Progenitor cell of endocrine pancreas (in vitro differentiated cells): ENCODE measurements around the gene ADGRD2. TPM values are rescaled to one million over a fixed set of nuclear protein-coding genes. Genes with fewer than 3 reads are reported as not detected.

Source experiments
- DNase-seq: peaks from one replicate; pipeline ENCODE4 v3.0.0; 2021; ENCODE audit warnings: low spot score; ENCODE audit not compliant: unreplicated experiment
- H3K27ac Mint-ChIP-seq: 2 replicates; pipeline ENCODE4 v1.8.0; 2021; ENCODE audit warnings: mild to moderate bottlenecking, moderate library complexity, mixed read lengths
- H3K27me3 Mint-ChIP-seq: 2 replicates; pipeline ENCODE4 v1.8.0; 2021; ENCODE audit warnings: mixed read lengths
- H3K36me3 Mint-ChIP-seq: 2 replicates; pipeline ENCODE4 v1.8.0; 2022; ENCODE audit warnings: mixed read lengths; ENCODE audit not compliant: insufficient read depth
- H3K4me1 Mint-ChIP-seq: 2 replicates; pipeline ENCODE4 v1.8.0; 2021; ENCODE audit warnings: low read depth, mixed read lengths
- H3K4me3 Mint-ChIP-seq: 2 replicates; pipeline ENCODE4 v1.8.0; 2021; ENCODE audit warnings: low read depth, mild to moderate bottlenecking, moderate library complexity, mixed read lengths
- H3K9me3 Mint-ChIP-seq: 2 replicates; pipeline ENCODE4 v1.8.0; 2021; ENCODE audit warnings: low read depth, mixed read lengths
- total RNA-seq: library from RNA; stranded (reverse); gene quantifications from 2 replicates; pipeline ENCODE4 v1.2.1, GENCODE V29; 2021
- TF ChIP-seq, protein P1 (sequence below): fragments of 200-600 bp; sonication (generic); IDR thresholded peaks from one replicate; pipeline ENCODE4 v1.5.0; 2021; ENCODE audit warnings: antibody characterized with exemption, mild to moderate bottlenecking; ENCODE audit not compliant: unreplicated experiment

The ADGRD2 gene
- total RNA-seq, 1 donor from 2014 or later, result not detected

DNA sequence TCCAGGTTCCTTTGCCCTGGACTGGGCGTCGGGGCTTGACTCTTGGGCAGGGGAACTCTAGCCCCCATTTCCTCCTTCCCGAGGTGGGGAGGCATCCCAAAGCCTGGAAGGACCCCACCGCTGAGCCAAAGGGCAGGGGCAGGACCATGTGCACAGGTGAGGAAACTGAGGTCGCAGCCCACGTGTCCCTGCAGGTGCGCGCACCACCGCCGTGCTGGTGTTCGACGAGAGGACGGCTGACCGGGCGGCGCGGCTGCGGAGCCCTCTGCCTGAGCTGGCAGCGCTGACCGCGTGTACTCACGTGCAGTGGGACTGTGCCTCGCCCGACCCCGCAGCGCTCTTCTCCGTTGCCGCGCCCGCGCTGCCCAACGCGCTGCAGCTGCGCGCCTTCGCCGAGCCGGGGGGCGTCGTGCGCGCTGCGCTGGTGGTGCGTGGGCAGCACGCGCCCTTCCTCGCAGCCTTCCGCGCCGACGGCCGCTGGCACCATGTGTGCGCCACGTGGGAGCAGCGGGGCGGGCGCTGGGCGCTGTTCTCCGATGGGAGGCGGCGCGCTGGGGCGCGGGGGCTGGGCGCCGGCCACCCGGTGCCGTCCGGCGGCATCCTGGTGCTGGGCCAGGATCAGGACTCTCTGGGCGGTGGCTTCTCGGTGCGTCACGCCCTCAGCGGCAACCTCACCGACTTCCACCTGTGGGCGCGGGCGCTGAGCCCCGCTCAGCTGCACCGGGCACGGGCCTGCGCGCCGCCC, 2.8 kb downstream of the ADGRD2 start:
- H3K36me3 Mint-ChIP-seq, result no peaks in the 10 kb centered on the region
- no peak for DNase-seq
- TF ChIP-seq, protein P1, sequence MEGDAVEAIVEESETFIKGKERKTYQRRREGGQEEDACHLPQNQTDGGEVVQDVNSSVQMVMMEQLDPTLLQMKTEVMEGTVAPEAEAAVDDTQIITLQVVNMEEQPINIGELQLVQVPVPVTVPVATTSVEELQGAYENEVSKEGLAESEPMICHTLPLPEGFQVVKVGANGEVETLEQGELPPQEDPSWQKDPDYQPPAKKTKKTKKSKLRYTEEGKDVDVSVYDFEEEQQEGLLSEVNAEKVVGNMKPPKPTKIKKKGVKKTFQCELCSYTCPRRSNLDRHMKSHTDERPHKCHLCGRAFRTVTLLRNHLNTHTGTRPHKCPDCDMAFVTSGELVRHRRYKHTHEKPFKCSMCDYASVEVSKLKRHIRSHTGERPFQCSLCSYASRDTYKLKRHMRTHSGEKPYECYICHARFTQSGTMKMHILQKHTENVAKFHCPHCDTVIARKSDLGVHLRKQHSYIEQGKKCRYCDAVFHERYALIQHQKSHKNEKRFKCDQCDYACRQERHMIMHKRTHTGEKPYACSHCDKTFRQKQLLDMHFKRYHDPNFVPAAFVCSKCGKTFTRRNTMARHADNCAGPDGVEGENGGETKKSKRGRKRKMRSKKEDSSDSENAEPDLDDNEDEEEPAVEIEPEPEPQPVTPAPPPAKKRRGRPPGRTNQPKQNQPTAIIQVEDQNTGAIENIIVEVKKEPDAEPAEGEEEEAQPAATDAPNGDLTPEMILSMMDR, result no peak
- H3K27me3 Mint-ChIP-seq, result peaks cover 60% of the 10 kb centered on the region
- no peak overlapping the region for H3K4me3 Mint-ChIP-seq
- H3K9me3 Mint-ChIP-seq, result no peaks in the 10 kb centered on the region
- peaks cover 4% of the 10 kb centered on the region for H3K4me1 Mint-ChIP-seq
- no peak overlapping the region for H3K27ac Mint-ChIP-seq

DNA sequence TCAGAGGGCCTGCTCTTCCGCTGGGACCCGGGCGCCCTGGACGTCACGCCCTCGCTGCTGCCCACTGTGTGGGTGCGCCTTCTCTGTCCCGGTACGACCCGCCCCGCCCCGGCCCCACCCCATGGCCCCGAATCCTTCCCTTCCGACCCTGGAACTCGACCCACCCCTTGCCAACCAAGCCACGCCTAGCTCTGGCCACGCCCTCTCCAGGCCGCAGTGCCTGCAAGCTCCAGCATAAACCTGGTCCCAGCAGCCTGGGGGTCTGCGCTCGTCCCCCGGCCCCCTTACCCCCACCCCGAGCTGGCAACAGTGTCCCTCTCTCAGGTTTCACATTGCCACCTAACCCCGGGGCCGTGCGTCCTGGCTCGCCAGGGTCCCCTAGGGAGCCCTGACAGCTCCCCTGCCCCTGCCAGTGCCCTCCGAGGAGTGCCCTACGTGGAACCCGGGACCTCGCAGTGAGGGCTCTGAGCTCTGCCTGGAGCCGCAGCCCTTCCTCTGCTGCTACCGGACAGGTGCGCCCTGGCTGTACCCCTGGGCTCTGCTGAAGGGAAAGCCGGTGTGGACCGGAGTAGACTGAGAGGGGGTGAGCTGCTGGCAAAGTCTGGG, 3.4 kb downstream of the ADGRD2 start:
- no peak for DNase-seq
- Mint-ChIP-seq H3K36me3 (no peaks in the 10 kb centered on the region), H3K4me3 (no peak overlapping the region), H3K4me1 (peaks cover 4% of the 10 kb centered on the region), H3K27ac (no peak overlapping the region), H3K27me3 (peaks cover 55% of the 10 kb centered on the region), H3K9me3 (no peaks in the 10 kb centered on the region)
- TF ChIP-seq, protein P1, result no peak

DNA sequence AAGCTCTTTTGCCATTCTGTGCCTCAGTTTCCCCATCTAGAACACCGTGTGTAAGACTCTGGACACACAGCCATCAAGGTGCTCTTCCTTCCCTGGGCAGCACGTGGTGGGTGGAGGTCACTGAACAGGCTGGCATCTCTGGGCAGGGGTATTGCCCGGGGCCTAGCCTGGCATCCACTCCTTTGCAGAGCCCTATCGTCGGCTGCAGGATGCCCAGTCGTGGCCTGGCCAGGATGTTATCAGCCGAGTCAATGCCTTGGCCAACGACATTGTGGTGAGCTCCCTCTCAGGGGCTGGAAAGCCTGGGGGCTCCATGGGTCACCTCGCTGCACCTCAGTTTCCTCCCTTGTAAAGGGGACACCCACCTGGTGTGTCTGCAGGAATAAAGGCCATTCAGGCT, 4.0 kb downstream of the ADGRD2 start:
- Mint-ChIP-seq H3K27me3 (peaks cover 53% of the 10 kb centered on the region), H3K4me1 (peaks cover 4% of the 10 kb centered on the region), H3K36me3 (no peaks in the 10 kb centered on the region), H3K9me3 (no peaks in the 10 kb centered on the region), H3K4me3 (no peak overlapping the region), H3K27ac (no peak overlapping the region)
- TF ChIP-seq, protein P1, result no peak
- no peak for DNase-seq

DNA sequence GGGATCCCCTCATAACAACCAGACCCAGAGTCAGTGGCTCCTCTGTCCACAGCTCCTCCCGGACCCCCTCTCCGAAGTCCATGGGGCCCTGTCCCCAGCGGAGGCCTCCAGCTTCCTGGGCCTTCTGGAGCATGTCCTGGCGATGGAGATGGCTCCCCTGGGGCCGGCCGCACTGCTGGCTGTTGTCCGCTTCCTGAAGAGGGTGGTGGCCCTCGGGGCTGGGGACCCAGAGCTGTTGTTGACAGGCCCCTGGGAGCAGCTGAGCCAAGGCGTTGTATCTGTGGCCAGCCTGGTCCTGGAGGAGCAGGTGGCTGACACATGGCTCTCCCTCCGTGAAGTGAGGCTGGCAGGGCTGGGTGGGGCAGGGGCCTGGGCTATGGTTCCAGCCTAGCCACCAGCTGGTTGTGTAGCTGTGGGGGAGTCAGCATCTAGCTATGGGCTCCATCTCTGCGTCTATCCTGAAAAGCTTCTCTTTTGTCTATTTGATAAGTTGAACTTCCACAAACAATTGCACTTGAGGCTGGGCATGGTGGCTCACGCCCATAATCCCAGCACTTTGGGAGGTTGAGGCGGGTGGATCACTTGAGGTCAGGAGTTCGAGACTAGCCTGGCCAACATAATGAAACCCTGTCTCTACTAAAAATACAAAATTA, 4.7 kb downstream of the ADGRD2 start:
- Mint-ChIP-seq H3K36me3 (no peaks in the 10 kb centered on the region), H3K9me3 (no peaks in the 10 kb centered on the region)
- no peak for DNase-seq

DNA sequence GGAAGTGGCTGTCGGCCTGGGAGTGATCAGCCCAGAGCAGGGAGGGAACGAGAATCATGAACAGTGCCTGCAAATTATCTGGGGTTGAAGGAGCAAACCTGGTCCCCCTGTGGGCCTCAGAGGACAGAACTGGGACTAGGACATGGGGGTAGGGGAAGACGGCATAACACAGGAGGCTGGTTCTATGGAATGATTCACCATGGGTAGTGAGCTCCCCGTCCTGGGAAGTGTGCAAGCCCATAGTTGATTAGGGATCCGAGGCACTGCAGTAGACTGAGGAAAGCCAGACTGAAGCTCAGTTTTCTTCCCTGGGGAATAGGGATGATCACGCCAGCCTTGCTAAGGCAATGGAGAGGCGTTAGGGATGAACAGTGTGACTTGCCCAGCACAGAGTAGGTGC, 5.6 kb downstream of the ADGRD2 start:
- Mint-ChIP-seq H3K36me3 (no peaks in the 10 kb centered on the region), H3K27me3 (peaks cover 44% of the 10 kb centered on the region), H3K27ac (no peak overlapping the region), H3K9me3 (peaks cover 5% of the 10 kb centered on the region), H3K4me1 (no peaks in the 10 kb centered on the region), H3K4me3 (no peak overlapping the region)
- TF ChIP-seq, protein P1, result no peak
- no peak for DNase-seq

More for the DNA sequence above, 4.7 kb downstream of the ADGRD2 start:
- peaks cover 47% of the 10 kb centered on the region for H3K27me3 Mint-ChIP-seq
- TF ChIP-seq, protein P1, result no peak
- H3K27ac Mint-ChIP-seq, result no peak overlapping the region
- H3K4me1 Mint-ChIP-seq, result peaks cover 4% of the 10 kb centered on the region
- H3K4me3 Mint-ChIP-seq, result no peak overlapping the region
